Fibroblast of the conjunctiva (primary cell): ENCODE data around the gene MYBPC2.
"Not testable (repeated sequence)": the region's sequence is repeated elsewhere in the genome, so short reads cannot be mapped to it uniquely, and the experiment has no call there.

Experiments
- DNase-seq: peaks from one replicate; pipeline ENCODE4 v3.0.0-alpha.2; 2010; ENCODE audit warnings: low read depth

MYBPC2 gene

GRCh38 chr19:50432221-50433028 lies at the start of gene MYBPC2:
Gene MYBPC2, plus strand, starts transcription at chr19:50432892. Its CDS starts 62 bp downstream, at chr19:50432954.
- no peak for DNase-seq

DNA sequence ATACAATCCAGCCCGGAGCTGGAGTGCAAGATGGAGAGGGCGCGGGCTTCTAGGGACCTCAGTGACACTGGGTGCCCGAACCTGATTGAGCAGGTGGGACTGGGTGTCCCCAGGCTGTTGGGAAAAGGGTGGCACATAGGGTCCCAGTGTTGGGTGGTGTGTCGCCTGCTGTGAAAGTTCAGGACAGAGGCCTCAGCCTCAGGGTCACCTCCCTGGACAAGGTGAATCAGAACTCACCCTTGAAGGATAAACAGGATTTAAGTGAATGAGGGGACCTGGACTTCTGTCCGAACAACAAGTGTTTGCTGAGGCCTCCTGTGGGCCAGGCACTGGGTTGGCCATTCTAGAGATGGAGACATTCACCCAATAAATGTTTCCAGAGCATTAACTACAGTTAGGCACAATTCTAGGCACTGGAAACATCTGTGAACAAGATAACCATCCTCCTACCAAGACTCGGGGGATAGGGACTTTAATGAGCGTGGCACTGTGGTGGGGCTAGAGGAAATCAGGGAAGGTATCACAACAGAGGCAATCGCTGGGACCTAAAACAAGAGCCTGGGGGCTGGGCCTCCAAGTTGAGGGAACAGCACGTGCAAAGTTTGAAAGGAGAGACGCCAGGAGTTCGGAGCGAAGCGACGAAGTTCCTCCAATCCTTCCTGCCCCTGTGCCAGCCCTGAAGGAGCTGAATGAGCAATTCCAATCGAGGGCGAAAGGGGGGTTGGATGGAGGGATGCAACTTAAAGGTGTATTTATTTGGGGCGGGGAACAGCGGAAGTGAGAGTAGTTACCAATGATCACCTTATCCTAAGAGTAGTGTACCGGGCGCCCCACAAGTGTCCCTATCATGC lies 49.5 kb upstream of the MYBPC2 start:
- DNase-seq: no peak

- peak; percentile 96 for DNase-seq
These were observed 48.6 kb upstream of the MYBPC2 start, which contains the start of gene POLD1 for GRCh38 chr19:50383852-50384684. Gene POLD1, plus strand, starts transcription at chr19:50384347. Its CDS starts 14,505 bp downstream, at chr19:50398852.

- DNase-seq: no peak
These were observed 47.8 kb upstream of the MYBPC2 start for GRCh38 chr19:50384685-50385535.

GRCh38 chr19:50387176-50387867 lies 45.4 kb upstream of the MYBPC2 start:
- DNase-seq: no peak

GRCh38 chr19:50387868-50388245 lies 44.8 kb upstream of the MYBPC2 start:
- no peak for DNase-seq

DNA sequence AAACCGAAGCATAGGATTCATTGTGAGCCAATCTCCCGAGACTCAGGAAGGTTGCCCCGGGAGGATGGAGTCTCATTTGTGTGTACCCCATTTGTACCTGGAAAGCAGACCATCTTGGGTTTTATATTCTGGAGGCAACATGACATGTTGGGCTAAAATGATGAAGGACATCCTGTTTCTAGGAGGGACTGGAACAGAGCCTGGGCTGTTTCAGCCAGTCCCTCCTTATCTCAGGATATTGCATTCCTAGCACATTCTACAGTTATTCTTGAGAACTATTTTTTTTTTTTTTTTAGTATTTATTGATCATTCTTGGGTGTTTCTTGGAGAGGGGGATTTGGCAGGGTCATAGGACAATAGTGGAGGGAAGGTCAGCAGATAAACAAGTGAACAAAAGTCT lies 42.4 kb upstream of the MYBPC2 start:
- not testable (repeated sequence) for DNase-seq

DNA sequence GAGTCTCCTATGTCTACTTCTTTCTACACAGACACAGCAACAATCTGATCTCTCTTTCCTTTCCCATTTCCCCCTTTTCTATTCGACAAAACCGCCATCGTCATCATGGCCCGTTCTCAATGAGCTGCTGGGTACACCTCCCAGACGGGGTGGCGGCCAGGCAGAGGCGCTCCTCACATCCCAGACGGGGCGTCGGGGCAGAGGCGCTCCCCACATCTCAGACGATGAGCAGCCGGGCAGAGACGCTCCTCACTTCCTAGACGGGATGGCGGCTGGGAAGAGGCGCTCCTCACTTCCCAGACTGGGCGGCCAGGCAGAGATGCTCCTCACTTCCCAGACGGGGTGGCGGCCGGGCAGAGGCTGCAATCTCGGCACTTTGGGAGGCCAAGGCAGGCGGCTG lies 41.7 kb upstream of the MYBPC2 start:
- not testable (repeated sequence) for DNase-seq

GRCh38 chr19:50392759-50393158 lies 39.9 kb upstream of the MYBPC2 start:
- no peak for DNase-seq

- no peak for DNase-seq
These were observed 39.1 kb upstream of the MYBPC2 start for GRCh38 chr19:50393589-50393988.

DNA sequence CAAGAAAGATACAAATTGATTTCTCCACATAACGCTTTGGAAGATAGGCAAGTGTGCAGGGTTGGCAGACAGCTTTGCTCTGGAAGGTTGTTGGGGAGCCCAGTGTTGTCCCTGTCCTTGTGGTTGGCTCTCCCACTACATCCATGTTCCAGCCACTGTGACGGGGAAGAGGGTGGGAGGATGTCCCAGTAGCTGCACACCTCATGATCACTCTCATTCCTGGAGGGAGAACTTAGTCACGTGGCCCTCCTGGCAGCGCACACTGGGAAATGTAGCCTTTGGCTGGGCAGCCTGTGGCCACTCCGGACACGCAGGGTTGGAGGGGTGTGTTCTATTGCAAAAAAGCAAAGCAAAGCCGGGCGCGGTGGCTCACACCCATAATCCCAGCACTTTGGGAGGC lies 38.7 kb upstream of the MYBPC2 start:
- no peak for DNase-seq

- no peak for DNase-seq
These were observed 33.9 kb upstream of the MYBPC2 start for GRCh38 chr19:50398675-50399367.

GRCh38 chr19:50399368-50399745 lies 33.3 kb upstream of the MYBPC2 start:
- no peak for DNase-seq

GRCh38 chr19:50401605-50402450 lies 30.9 kb upstream of the MYBPC2 start:
- DNase-seq: no peak

DNA sequence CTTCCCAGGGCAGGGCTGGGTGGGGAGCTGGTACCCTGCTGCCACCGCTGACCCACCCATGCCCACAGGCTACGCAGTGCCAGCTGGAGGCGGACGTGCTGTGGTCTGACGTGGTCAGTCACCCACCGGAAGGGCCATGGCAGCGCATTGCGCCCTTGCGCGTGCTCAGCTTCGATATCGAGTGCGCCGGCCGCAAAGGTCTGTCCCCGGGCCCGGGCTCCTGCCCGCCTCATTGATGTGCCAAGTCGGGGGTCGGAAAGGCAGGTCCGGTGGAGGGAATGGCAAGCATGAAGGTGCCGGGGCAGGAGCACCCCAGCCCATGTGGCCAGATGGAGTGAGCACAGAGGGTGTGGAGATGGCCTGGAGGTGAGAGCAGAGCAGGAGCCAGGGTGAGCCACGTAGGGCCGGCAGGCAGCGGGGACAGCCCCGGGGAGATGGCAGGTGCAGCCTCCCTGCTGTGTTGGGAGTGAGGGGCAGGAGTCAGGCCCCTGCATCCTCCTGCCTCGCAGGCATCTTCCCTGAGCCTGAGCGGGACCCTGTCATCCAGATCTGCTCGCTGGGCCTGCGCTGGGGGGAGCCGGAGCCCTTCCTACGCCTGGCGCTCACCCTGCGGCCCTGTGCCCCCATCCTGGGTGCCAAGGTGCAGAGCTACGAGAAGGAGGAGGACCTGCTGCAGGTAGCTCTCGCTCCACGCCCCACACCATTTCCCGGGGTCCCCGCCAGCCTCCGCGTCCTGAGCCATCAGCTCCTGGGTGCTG lies 30.0 kb upstream of the MYBPC2 start:
- DNase-seq: no peak

GRCh38 chr19:50406156-50406820 lies 26.4 kb upstream of the MYBPC2 start:
- no peak for DNase-seq

GRCh38 chr19:50406829-50407228 lies 25.9 kb upstream of the MYBPC2 start:
- DNase-seq: no peak

- no peak for DNase-seq
These were observed 23.3 kb upstream of the MYBPC2 start for GRCh38 chr19:50409347-50409746.
